Cardiac septum (tissue), 1 donor: Measurements from ENCODE around the gene COX10. TPM values are rescaled to one million over a fixed set of nuclear protein-coding genes. Genes with fewer than 3 reads are reported as not detected.
"Not testable (repeated sequence)": the region's sequence is repeated elsewhere in the genome, so short reads cannot be mapped to it uniquely, and the experiment has no call there.

Experiments
- DNase-seq: peaks from one replicate; pipeline ENCODE4 v3.0.0-alpha.2; 2020; ENCODE audit warnings: low spot score
- intact Hi-C: fragments of 100-400 bp; cut with DNase I; formaldehyde crosslinking; loops from one replicate; pipeline ENCODE4 v1.14.0; 2022
- long read RNA-seq: library from polyadenylated mRNA; unstranded; transcript quantifications from one replicate; pipeline ENCODE4 v2.0.0, GENCODE V29; 2021
- total RNA-seq: library from RNA; stranded (reverse); fragmentation: NEBNext Ultra II Directional; extraction: Animal tissue kit (Norgen Biotek cat#: 25700); gene quantifications from one replicate; pipeline ENCODE4 v1.2.1, GENCODE V29; 2021
- donor health status: DM: no; HTN: no; CAD: no.

COX10 gene
- total RNA-seq, result 43.3 TPM
- long read RNA-seq, transcript COX10-201 (7 exons, 2,873 nt), result major isoform, 70 of 98 reads
- long read RNA-seq, partial matches to known transcripts, result 20 of 98 reads
- long read RNA-seq, other reads (novel, unspliced or antisense), result 6 of 98 reads

- intact Hi-C loops, result no loop called here
These were observed at the start of gene COX10 for GRCh38 chr17:14069251-14070021. Gene COX10 (plus strand): TSS chr17:14069504. CDS start chr17:14069606, 102 bp downstream.

DNA sequence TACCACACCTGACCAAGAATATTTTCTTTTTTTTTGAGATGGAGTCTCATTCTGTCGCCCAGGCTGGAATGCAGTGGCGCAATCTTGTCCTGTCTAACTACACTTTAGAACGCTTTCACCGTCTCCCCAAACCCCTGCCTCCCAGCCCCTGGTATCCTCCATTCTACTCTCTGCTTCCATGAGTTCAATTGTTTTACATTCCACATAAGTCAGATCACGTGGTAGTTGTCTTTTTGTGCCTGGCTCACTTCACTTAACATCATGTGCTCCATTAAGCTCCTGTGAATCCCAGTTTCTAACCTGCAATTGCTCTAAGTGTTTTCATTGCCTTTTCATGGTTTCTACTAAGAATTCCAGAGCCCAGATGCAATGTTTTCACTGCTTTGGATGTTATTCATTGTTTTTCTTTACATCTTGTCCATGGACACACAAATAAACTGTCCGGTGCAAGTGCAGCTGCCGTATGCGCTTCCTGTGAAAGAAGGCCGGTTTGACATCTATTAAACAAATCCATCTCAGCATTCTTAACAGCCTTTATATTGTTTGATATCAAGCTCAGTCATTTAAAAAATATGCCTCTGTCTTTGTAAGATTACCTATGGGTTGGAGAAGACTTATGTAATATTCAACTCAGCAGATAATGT, 47.5 kb upstream of the COX10 start:
- DNase-seq, intact Hi-C loops: not testable (repeated sequence)

More at GRCh38 chr17:14069251-14070021, at the start of gene COX10:
- peak; percentile 94 for DNase-seq

DNA sequence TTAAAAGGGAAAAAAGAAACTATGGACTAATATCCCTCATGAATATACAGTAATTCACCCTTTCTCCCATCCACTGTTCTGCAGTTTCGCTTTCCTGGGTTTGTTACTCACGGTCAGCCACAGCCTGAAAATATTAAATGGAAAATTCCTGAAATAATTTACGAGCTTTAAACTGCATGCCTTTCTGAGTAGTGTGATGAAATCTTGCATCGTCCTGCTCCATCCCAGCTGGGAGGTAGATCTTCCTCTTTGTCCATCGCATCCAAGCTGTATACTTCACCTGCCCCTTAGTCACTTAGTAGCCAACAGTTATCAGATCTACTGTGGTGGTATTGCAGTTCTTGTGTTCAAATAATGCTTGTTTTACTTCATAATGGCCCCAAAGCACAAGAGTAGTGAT, 39.5 kb upstream of the COX10 start:
- intact Hi-C loops, result not testable (repeated sequence)

GRCh38 chr17:14032234-14032633, 37.1 kb upstream of the COX10 start:
- DNase-seq, result no peak

More for the DNA sequence above, 39.5 kb upstream of the COX10 start:
- not testable (repeated sequence) for DNase-seq

DNA sequence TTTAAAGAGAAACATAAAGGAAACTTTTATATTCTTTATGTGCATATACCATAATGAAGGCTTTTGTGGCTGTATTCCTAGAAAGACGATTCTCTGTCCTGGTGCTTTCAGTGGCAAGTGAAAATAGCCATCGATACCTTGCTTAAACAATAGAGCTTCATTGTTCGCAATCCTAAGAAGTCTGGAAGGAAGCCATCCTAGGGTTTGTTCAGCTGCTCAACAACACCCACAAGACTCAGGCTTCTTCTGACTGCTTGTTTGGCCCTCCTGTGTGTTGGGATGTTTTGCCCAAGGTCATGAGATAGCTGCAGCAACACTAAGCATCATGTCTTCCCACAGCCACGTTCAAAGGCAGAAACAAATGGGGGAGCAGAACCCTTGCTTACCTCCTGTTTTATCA, 36.1 kb upstream of the COX10 start:
- DNase-seq, result no peak
- intact Hi-C loops, result no loop called here

More at GRCh38 chr17:14032234-14032633, 37.1 kb upstream of the COX10 start:
- intact Hi-C loops, result no loop called here

DNA sequence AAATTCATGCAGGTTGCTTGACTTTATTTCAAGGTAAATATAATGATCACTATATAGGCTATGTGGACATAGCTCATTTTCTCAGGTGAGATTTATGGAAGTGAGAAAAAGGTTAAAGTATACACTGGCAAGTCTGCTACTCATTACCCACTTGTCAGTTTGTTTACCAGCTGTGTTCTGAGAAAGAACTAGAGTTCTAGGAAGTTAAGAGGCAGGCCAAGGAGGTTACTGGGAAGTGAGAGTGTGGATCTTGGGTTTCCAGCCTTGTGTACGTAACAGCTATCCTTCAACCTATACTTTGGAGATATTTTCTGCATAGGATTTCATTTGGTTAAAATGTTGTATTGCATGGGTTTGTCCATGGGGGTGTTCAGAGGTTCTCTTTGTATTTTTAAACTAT, 31.9 kb upstream of the COX10 start:
- no peak for DNase-seq
- intact Hi-C loops, result no loop called here

- intact Hi-C loops, result no loop called here
- DNase-seq, result no peak
These were observed 31.1 kb upstream of the COX10 start for GRCh38 chr17:14038206-14038605.

GRCh38 chr17:14042411-14042810, 26.9 kb upstream of the COX10 start:
- DNase-seq, result no peak
- intact Hi-C loops, result no loop called here

- intact Hi-C loops, result no loop called here
- DNase-seq, result no peak
These were observed 24.6 kb upstream of the COX10 start for GRCh38 chr17:14044702-14045101.

DNA sequence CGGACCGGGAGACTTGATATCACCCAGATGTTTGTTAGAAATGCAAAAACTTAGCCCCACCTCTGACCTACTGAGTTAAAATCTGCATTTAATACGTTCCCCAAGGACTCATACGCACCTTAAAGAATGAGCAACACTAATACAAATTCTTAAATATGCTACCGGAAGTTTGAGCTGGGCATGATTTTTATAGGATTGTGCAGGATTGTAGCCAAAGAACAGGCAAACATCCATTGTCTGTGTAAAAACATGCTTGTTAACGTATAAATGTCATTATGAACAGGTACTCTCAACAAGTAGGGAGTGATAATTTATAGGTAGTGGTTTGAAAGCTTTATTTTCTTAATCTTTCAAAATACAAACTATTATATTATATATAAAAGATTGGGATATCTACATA, 22.3 kb upstream of the COX10 start:
- DNase-seq, result no peak
- intact Hi-C loops, result no loop called here

- intact Hi-C loops, result no loop called here
- no peak for DNase-seq
These were observed 21.7 kb upstream of the COX10 start for GRCh38 chr17:14047591-14047990.

DNA sequence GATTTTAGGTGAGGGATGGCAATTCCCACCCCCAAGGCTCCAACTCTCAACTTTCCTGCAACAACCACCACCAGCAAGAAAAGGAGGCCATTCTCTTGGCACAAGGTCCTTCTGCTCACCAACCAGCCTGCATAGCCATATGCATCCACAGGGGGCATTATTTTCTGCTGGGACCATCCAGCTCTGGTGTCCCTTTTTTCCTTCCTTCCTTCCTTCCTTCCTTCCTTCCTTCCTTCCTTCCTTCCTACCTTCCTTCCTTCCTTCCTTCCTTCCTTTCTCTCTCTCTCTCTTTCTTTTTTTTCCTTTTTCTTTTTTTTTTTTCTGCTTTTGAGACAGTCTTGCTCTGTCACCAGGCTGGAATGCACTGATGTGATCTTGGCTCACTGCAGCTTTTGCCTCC, 21.1 kb upstream of the COX10 start:
- no peak for DNase-seq
- intact Hi-C loops, result no loop called here

- intact Hi-C loops, result no loop called here
- no peak for DNase-seq
These were observed 18.7 kb upstream of the COX10 start for GRCh38 chr17:14050616-14051015.

- intact Hi-C loops, result no loop called here
- DNase-seq, result no peak
These were observed 17.6 kb upstream of the COX10 start for GRCh38 chr17:14051692-14052091.

DNA sequence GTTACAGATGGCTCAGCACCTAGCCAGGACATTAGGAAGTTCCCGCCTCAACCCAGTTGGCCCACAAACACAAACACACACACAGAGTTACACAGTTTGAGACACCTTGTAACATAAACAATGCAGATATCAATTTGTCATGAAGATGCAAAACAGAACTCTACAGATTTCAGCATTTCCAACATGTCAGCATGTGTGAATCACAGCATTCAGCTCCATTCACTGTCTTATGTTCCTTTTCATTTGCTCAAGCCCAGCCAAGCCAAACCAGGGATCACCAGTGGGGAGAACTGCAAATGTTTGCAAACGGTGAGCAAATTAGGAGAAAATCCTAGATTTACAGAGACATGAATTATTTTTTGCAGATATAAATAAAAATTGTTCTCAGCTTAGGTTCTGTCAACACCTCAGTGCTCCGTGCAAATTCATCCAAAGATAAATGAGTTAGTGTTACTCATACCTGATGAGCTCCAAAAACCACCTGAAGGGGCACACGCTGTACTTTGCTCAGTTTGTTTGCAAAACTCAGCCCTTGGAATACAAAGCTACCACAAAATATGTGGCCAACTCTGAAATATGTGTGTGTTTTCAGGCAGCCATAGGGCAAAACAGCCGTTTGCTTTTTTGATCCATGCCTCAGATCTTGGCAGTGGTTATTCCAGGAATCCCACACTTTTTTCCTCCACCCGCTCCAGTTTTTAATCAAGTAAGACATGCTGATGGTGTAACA, 16.3 kb upstream of the COX10 start:
- no peak for DNase-seq
- intact Hi-C loops, result no loop called here

- DNase-seq, result no peak
- intact Hi-C loops, result no loop called here
These were observed 11.7 kb upstream of the COX10 start for GRCh38 chr17:14057591-14057990.

GRCh38 chr17:14058051-14058450, 11.3 kb upstream of the COX10 start:
- intact Hi-C loops, result no loop called here
- no peak for DNase-seq

DNA sequence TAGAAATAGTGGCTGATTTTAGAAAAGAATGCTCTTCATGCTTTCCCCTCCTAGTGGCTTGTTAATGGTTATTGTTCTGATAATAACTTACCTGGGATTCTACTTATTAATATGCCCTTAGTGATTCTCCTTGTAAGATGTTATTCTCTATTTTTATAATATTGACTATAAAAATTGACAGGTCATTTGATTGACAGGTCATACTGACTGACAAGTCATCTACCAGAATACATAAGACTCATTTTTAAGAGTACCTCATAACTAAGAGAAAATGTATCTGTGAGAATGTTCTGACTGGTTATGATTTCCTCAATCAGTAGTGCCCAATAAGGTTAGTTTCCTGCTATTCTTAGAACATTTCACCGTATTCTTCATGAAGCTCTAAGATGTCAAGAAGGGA, 8.6 kb upstream of the COX10 start:
- DNase-seq, result no peak
- intact Hi-C loops, result no loop called here

GRCh38 chr17:14061666-14062560, 7.4 kb upstream of the COX10 start:
- intact Hi-C loops, result no loop called here
- DNase-seq, result no peak
